Dermis blood vessel endothelial cell (primary cell): ENCODE measurements around the gene SPTLC2. TPM values are rescaled to one million over a fixed set of nuclear protein-coding genes. Genes with fewer than 3 reads are reported as not detected.

Experiments
- DNase-seq: peaks from one replicate; pipeline ENCODE4 v3.0.0; 2010
- total RNA-seq: library from RNA; depleted of rRNA; stranded (reverse); fragments of >200 nt; gene quantifications from 2 replicates; pipeline ENCODE4 v1.2.3, GENCODE V29; 2014

Gene SPTLC2
- total RNA-seq, 1 donor from 2014 or later = 104 TPM

DNA sequence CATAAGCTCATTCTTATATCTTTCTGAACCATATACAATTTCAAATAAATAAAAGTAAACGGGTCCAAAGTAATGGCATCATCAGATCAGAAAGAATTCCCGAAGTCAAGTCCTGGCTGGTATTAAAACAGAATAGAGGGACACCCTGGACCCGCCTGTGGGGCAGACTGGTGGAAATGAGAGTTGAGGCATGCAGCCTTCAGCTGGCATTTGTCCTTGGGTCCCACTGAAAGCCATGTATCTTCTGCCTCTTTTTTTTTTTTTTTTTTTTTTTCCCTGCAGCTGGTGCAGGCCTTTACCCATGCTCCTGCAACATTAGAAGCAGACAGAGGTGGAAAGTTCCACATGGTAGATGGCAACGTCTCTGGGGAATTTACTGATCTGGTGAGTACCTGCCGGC is 148.6 kb downstream of the SPTLC2 start:
- DNase-seq = no peak

DNA sequence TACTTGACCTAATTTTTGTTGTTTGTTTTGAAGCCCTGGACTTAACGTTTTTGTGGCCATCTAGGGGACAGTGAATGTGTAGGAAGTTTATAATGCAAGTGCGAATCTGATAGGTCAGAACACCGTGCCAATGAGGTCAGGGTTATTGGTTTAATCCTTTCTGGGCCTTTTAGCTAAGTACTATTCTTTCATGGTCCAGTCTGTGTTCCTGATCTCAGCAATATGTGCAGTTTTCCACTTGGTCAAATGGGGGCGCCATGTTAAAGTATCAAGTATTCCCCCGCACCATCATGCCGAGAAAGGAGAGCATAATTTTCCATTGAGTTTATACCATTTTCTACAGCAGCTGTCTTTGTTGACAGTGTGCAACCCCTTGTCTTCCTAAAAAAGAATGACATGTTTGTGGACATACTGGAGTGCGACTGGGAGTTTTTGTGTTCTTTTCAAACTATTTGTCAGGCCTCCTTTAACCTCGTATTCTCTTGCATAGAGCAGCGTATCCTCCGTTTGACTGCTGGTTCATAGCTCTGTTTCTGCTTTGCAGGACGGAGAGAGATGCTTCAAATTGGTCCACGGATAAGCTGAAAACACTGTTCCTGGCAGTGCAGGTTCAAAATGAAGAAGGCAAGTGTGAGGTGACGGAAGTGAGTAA is 157.2 kb downstream of the SPTLC2 start:
- DNase-seq = peak; percentile 90

DNA sequence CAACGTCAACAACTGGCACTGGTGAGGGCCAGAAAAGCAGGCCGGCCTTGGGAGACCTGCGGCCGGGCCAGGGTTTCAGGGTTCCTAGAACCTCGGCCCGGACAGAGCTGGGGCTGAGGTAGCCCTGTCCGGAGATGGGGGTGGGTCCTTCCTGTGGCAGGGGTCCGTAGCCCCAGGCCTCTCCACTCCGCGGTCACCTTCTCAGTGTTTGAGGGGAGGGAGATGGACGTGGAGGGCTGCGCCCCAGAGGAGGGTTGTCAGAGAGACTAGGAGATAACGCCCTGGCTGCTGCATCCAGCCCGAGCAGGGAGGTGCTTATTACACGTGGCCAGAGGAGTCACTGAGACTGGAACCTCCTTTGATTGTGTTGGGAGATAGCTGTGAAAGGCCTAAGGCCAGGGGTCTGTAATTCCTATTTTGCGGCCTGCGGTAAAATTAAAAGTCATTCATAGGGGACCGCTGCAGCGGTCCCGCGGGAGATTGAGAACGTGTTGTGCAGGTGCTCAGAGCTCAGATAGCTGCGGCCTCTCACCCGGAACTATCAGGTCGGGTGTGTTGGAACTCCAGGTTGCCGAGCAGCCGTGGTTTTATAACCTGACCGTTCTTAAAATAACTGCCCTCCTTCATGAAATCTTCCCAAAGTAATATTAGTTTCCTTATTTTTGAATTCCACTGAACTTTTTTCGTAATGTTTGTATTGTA is 158.0 kb downstream of the SPTLC2 start:
- DNase-seq = peak; percentile 54

DNA sequence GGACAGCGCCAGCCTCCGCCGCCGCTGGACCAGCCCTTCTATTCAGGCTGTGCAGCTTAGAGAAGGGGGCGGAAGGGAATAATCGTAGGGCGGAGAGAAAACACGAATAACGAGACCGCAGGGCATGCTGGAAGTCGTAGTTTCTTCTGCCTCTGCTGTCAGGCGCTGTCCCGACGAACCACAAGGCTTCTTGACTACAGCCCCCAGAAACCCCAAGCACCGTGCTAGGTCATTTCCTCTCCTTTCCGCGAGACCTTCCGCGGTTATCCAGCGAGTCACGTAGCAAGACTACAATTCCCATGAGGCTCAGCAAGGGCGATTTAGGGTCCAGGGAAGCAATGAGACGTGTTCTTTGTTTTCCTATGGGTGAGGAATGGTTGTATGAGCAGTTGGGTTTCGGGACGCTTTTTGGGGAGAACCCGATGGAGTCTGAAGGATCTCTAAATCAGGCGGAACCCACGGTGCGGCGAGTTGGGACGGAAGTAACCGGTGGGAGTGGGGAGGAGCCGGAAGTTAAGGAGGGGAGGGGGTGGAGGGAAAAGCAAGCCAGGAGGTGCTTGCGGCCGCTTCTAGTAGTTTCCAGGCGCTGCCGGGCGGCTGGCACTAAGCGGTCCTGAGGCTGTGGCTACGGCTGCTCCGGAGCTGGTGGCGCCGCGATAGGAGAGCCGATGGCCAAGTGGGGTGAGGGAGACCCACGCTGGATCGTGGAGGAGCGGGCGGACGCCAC is 158.8 kb downstream of the SPTLC2 start, which contains the start of the genes AHSA1 and VIPAS39:
Gene AHSA1, plus strand, starts transcription at position 572 of the 727 bp plus-strand sequence. Its CDS starts 97 bp downstream, at position 669.
Gene VIPAS39, minus strand, starts transcription at position 80 of the 727 bp plus-strand sequence. CDS start 3,499 bp downstream, outside the sequence.
- DNase-seq = peak; percentile 100

DNA sequence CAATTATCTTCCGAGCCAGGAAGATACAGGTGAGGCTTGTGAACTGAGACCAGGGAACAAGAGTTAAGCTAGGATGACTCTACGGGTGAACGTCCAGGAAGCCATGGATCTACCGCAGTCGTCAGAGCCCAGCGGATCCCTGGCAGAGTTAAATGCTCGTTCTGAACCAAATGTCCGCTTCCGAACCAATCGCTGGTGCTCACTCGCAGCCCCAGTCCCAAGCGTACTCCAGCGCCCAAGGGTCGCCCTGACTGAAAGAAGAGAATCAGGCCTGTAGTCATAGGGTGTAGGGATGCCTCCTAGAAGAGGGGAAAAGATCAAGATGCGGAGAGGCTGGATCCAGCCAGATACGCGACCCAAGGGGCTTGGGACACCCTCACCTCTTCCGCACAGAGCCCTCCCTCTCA is 159.3 kb downstream of the SPTLC2 start:
- peak; percentile 58 for DNase-seq

Other genes with a start within 250 kb of the SPTLC2 start
- 11.2 and 12.9 TPM in 2 replicates for gene TMED8, start 239.5 kb downstream of the SPTLC2 start, total RNA-seq
- 0.88 and 1.0 TPM in 2 replicates for gene SAMD15, start 239.3 kb downstream of the SPTLC2 start, total RNA-seq
- under 0.01 TPM in 1 of 2 replicates, not detected in the other for gene NOXRED1, start 193.1 kb downstream of the SPTLC2 start, total RNA-seq
- gene VIPAS39, start 159.0 kb downstream of the SPTLC2 start, total RNA-seq = 34.1 and 38.1 TPM in 2 replicates
- 106 and 187 TPM in 2 replicates for gene AHSA1, start 158.5 kb downstream of the SPTLC2 start, total RNA-seq
- gene ISM2, start 117.8 kb downstream of the SPTLC2 start, total RNA-seq = 0.14 and 0.17 TPM in 2 replicates
- 12.0 and 14.1 TPM in 2 replicates for gene ALKBH1, start 91.4 kb upstream of the SPTLC2 start, total RNA-seq
- 127 and 179 TPM in 2 replicates for gene SLIRP, start 91.5 kb upstream of the SPTLC2 start, total RNA-seq
- gene SNW1, start 144.5 kb upstream of the SPTLC2 start, total RNA-seq = 53.6 and 74.4 TPM in 2 replicates
- gene ADCK1, start 183.5 kb upstream of the SPTLC2 start, total RNA-seq = 4.9 and 5.6 TPM in 2 replicates